ENCODE measurements around the gene SLC20A1. TPM values are rescaled to one million over a fixed set of nuclear protein-coding genes. Genes with fewer than 3 reads are reported as not detected.

Gene SLC20A1
- total RNA-seq, 1 donor from 2014 or later = 54.6 TPM

DNA sequence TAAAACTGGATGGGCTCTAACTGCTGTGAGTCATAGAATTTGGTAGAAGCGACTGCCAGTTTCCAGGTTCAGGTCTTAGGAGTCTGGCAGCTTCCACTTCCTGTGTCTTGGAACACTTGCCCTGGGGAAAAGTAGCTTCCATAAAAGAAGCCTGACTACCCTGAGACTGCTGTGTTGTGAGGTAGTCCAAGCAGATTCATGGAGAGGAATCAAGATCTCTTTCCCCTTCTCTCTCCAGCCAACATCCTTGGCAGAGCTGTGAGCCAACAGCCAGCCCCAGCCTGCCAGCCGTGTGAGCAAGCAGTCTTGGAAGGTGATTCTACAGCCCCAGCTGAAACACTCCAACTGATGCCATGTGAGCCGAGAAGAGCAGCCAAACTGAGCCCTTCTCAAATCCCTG is 33.7 kb downstream of the SLC20A1 start:
- no peaks in the 10 kb centered on the region for H3K36me3 Mint-ChIP-seq (ENCODE audit: low read depth)
- H3K4me1 Mint-ChIP-seq = peaks cover 3% of the 10 kb centered on the region
- TF ChIP-seq, protein P1, sequence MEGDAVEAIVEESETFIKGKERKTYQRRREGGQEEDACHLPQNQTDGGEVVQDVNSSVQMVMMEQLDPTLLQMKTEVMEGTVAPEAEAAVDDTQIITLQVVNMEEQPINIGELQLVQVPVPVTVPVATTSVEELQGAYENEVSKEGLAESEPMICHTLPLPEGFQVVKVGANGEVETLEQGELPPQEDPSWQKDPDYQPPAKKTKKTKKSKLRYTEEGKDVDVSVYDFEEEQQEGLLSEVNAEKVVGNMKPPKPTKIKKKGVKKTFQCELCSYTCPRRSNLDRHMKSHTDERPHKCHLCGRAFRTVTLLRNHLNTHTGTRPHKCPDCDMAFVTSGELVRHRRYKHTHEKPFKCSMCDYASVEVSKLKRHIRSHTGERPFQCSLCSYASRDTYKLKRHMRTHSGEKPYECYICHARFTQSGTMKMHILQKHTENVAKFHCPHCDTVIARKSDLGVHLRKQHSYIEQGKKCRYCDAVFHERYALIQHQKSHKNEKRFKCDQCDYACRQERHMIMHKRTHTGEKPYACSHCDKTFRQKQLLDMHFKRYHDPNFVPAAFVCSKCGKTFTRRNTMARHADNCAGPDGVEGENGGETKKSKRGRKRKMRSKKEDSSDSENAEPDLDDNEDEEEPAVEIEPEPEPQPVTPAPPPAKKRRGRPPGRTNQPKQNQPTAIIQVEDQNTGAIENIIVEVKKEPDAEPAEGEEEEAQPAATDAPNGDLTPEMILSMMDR (IDR thresholded peaks at IDR 0.05) = no peak
- H3K9me3 Mint-ChIP-seq = no peaks in the 10 kb centered on the region
- no peak overlapping the region for H3K4me3 Mint-ChIP-seq
- CTCF ChIA-PET = no interaction called here
- intact Hi-C loops (cut with micrococcal nuclease) = no loop called here
- no peaks in the 10 kb centered on the region for H3K27me3 Mint-ChIP-seq
- H3K27ac Mint-ChIP-seq = no peak overlapping the region
- DNase-seq = no peak
- POLR2A ChIA-PET = interaction anchor here (0.7 kb wide), 1 partner anchor 18 kb away, joined by 3 read pairs; no protein-coding TSS in a partner anchor
- no peak for ATAC-seq (ENCODE audit: low read depth)

DNA sequence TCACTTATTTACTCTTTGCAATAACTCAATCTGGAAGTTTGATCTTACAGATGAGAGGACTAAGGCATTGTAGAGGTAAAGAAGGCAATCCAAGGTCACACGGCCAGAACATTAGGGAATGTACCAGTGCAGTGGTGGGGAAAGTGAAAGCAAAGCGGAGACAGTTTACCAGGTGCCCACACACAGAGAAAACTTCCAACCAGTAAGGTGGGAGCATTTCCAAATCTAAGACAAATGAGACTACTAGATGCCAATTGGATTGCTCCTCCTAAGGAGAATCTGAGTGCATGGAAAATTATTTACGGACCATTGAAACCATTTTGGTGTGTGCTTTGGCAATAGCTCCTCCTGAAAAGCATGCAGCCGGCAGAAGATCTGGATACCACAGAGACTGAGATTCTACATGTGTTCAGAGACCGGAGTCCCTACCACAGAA is 34.9 kb downstream of the SLC20A1 start:
- ATAC-seq (ENCODE audit: low read depth) (no peak), DNase-seq (no peak)
- Mint-ChIP-seq H3K9me3 (no peaks in the 10 kb centered on the region), H3K27ac (no peak overlapping the region), H3K4me1 (peaks cover 6% of the 10 kb centered on the region), H3K4me3 (no peak overlapping the region), H3K27me3 (no peaks in the 10 kb centered on the region), H3K36me3 (ENCODE audit: low read depth) (no peaks in the 10 kb centered on the region)
- intact Hi-C loops (cut with micrococcal nuclease) = no loop called here
- TF ChIP-seq, protein P1 (IDR thresholded peaks at IDR 0.05) = no peak
- POLR2A ChIA-PET = interaction anchor here (0.9 kb wide), 1 partner anchor 36 kb away, joined by 3 read pairs; no protein-coding TSS in a partner anchor
- CTCF ChIA-PET = no interaction called here

DNA sequence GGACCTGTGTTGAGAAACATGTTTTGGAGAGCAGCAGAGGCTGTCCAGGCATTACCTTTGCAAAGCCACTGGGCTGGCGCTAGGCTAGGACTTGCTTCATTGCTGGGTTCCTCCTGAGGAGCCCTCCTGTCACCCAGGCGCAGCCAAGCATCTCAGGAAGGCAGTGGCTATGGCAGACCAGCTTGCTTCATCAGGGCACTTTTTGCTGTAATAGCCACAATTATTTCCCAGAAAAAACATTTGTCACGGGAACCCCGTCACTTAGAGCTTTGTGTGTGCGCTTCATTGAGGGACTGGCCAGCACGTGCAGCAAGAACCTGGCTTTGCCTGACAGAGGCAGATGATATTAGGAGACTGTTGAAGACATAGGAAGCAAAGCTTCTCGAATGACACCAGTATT is 36.4 kb downstream of the SLC20A1 start:
- Mint-ChIP-seq H3K36me3 (ENCODE audit: low read depth) (no peaks in the 10 kb centered on the region), H3K9me3 (no peaks in the 10 kb centered on the region), H3K27me3 (no peaks in the 10 kb centered on the region), H3K4me1 (peaks cover 14% of the 10 kb centered on the region), H3K4me3 (no peak overlapping the region), H3K27ac (no peak overlapping the region)
- ChIA-PET CTCF (no interaction called here), POLR2A (interaction anchor here (1.2 kb wide), 1 partner anchor 15 kb away, joined by 3 read pairs; no protein-coding TSS in a partner anchor)
- DNase-seq (no peak), ATAC-seq (ENCODE audit: low read depth) (no peak)
- intact Hi-C loops (cut with micrococcal nuclease) = no loop called here
- TF ChIP-seq, protein P1 (IDR thresholded peaks at IDR 0.05) = no peak

DNA sequence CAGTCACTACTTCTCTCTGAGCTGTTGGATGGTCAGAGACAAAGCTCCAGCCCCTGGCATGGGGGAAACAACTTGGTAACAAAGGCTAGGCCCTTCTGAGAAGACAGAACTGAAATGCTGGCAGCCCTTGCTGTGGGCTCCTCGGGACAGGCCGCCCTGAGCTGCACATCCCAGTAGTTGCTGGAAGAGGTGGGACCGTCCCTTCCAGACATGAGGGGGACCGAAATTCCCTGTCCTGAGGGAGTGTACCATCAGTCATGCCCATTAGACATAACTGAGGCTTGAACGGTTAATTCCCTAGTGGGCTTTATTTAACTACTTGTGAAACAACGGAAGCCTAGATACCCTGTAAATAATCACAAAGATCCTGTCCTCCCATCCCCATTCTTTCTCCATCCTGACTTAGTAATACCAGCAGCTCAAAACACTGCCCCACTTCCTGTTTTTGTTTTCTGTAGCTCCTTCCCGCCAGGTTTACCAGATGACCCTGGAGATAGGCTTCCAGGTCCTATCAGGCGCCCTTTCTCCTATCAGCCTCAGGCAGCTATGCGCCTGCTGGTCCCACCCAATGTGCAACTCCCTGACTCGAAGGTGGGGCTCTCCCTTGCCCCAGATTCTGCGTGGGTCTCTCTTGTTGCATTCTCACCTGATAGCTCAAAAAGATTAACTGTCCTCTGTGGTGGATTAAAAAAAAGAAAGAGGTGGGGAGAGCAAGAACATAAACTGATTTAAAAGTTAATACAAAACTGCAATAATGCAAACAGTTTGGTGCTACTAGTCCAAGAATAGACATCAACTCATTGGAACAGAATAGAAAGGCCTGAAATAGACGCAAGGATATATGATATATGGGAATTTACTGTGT is 38.0 kb downstream of the SLC20A1 start:
- TF ChIP-seq, protein P1 (IDR thresholded peaks at IDR 0.05) = no peak
- no peaks in the 10 kb centered on the region for H3K36me3 Mint-ChIP-seq (ENCODE audit: low read depth)
- CTCF ChIA-PET = interaction anchor here (1.0 kb wide), 1 partner anchor 43 kb away, joined by 3 read pairs; no protein-coding TSS in a partner anchor
- no peak overlapping the region for H3K27ac Mint-ChIP-seq
- ATAC-seq (ENCODE audit: low read depth) = no peak
- peaks cover 14% of the 10 kb centered on the region for H3K4me1 Mint-ChIP-seq
- no peaks in the 10 kb centered on the region for H3K27me3 Mint-ChIP-seq
- no peaks in the 10 kb centered on the region for H3K9me3 Mint-ChIP-seq
- H3K4me3 Mint-ChIP-seq = no peak overlapping the region
- no peak for DNase-seq
- intact Hi-C loops (cut with micrococcal nuclease) = no loop called here
- POLR2A ChIA-PET = no interaction called here

DNA sequence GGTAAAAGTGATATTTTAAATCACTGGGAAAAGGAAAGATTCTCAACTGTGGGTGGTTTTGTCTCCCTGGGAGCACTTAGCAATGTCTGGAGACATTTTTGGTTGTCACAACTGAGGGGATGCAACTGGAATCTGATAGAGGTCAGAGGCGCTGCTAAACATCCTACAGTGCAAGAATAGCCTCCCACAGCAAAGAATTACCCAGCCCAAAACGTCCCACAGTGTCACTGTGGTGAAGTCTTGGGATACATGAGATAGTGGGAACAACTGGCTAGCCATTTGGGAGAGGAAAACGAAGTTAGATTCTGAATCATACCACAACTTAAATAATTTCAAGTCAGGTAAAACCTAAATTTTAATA is 38.7 kb downstream of the SLC20A1 start:
- H3K9me3 Mint-ChIP-seq = no peaks in the 10 kb centered on the region
- TF ChIP-seq, protein P1 (IDR thresholded peaks at IDR 0.05) = no peak
- no peak overlapping the region for H3K4me3 Mint-ChIP-seq
- ChIA-PET POLR2A (no interaction called here), CTCF (no interaction called here)
- ATAC-seq (ENCODE audit: low read depth) = no peak
- no peak for DNase-seq
- peaks cover 14% of the 10 kb centered on the region for H3K4me1 Mint-ChIP-seq
- no peaks in the 10 kb centered on the region for H3K36me3 Mint-ChIP-seq (ENCODE audit: low read depth)
- no peaks in the 10 kb centered on the region for H3K27me3 Mint-ChIP-seq
- no peak overlapping the region for H3K27ac Mint-ChIP-seq
- intact Hi-C loops (cut with micrococcal nuclease) = no loop called here

Data from activated B cell treated with CpG ODN at 0.5 μM for 24 hours (primary cell).